CD4-positive, alpha-beta T cell treated with Interferon gamma for 1 hour (primary cell): ENCODE data around the gene PRR3.
"Not testable (repeated sequence)": the region's sequence is repeated elsewhere in the genome, so short reads cannot be mapped to it uniquely, and the experiment has no call there.

Source experiments
- DNase-seq: peaks from one replicate; pipeline ENCODE4 v3.0.0-alpha.2; 2020

Gene PRR3

GRCh38 chr6:30556906-30557682, at the start of gene PRR3:
PRR3 (plus strand) TSS chr6:30557295; CDS start chr6:30557345, 50 bp downstream.
- peak; percentile 92 for DNase-seq

DNA sequence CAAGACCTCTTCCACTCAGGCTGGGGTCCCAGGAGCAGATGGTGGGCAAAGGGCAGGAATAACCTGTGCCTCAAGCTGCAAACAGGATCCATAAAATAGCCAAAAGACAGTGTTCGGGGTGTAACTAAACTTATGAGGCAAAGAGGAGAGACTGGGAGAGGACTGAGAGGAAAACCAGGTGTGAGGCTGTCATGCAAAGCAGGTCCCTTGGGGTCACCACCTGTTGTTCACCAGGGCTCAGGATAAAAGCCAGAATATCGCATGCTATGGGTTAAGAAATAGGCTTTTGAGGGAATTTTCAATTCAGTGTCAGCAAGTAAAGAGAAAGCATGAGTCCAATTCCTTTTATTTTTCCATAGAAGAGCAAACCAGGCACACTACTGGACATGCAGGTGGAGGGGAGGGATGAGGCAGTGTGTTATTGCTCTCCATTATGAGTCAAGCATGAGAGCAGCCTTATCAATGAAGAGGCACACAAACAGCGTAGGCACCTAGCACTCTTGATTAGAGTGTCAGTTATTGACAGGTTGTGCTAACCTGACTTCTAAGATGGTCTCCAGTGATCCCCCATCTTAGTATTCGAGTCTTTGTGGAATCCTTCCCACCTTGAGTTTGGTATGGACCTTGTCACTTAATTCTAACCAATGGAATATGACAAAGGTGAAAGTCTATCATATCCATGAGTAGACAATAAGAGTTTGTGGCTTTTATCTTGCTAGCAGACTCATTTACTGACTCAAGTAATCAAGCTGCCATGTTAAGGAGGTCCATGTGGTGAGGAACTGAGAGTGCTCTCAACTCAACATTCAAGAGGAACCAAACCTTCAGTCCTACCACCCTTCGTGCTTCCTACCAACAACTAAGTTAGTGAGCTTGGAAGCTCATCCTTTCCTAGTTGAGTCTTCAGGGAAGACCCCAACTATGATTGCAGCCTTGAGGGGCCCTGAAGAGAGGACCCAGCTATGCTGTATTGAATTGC, 49.0 kb upstream of the PRR3 start:
- no peak for DNase-seq

DNA sequence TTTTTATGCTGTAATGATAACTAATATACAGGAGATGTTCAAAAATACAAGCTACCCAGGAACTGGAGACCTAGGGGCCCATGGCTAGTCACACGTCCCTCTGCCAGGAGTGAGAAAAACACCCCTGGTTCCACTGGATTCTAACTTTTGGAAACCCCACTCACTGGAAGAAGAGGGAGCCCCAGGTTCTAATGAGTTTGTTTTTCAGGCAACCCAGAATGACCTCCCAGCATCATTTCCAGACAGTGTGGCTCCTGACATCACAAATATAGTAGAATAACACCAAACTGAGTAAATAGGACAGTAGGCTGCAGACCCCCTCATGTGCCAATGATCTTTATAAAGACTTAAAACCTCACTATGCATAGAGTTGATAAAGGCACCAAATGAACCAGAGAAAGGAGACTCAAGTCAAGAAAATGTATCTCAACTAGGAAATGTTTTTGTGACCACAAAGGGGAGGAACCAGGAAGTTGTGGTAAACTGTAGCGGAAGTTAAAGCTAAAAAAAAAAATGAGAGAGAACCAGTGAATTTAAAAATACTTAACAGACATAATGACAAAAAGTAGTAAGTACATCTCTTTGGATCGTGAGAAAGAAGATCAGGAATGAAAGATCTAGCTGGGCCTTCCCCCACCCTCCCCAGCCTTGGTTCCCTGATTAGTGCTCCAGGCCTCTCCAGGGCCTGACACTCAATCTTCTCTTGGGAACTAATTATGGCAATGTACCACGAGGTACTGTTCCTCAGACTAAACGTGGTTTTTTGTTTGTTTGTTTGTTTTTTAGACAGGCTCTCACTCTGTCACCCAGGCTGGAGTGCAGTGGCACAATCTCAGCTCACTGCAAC, 48.0 kb upstream of the PRR3 start:
- DNase-seq = no peak

DNA sequence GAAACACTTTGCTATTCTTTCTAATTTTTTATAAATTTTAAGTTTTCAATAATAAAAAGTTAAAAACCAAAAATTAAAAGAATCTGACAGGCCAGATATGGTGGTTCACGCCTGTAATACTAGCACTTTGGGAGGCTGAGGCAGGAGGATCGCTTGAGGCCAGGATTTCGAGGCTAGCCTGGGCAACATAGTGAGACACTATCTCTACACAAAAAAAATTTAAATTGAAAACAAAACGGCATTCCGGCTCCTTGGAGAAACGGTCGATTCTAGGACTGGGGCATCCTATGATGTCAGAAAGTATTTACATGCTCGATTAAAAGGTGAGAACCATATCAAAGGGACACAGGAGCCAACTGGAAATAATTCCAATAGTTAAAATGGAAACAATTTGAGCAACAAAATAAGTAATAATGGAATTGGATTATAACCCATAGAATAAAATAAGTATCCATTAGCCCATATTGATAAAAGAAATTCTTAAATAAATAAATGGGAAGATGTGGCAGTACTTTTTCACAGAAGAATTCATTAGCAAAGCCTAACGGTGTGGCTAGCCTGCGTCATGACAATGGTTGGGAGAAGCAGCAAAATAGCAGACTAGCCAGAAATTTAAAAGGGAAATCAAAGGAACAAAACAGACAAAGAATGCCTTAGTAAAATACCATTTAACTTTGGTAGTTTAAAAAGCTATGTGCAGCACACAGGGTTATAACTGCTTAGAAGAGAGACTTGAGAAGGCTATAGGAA, 46.5 kb upstream of the PRR3 start:
- DNase-seq = no peak

DNA sequence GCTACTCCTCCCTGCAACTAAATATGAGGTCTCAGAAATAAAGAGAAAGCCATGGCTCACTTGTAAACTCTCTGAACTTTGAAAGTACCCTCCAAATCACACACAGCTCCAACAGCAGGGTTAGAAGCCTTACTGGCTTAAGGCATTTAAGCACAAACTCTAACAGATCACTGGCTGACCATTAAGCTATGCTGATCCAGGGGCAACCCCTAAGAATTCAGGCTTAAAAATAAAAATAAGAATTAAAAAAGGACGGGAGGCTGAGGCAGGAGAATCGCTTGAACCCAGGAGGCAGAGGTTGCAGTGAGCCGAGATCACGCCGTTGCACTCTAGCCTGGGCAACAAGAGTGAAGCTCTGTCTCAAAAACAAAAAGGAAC, 45.9 kb upstream of the PRR3 start:
- DNase-seq = no peak

DNA sequence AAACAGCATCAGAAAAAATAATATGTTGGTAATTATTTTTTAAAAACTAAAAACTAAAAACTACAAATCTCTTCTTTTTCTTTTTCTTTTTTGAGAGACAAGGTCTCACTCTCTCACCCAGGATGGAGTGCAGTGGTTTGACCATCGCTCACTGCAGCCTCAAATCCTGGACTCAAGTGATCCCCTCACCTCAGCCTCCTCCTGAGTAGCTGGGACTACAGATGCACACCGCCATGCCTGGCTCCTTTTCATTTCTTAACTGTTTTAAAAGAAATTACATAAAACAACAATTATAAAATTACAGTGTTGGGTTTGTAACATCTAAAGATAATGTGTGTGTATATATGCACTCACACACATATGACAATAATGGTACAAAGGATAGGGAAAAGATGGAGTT, 43.6 kb upstream of the PRR3 start:
- no peak for DNase-seq

DNA sequence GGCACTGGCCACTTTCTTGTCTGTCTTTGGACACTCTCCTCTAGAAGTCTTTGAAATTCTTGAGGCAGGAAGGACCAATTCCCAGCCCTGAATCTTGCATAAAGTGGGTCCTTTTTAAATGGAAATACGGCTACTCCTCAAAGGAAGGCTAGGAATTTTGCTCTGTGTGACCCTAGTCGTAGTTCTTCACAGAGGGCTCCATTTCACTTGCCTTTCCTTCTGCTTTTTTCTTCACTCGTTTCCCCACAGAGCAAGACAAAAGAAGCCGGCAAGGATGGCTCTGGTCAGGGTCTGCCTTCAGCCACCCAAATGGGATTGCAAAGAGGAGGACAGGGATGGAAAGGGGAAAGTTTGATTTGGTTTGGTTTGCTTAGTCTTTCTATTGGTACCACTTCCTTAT, 42.0 kb upstream of the PRR3 start:
- no peak for DNase-seq

DNA sequence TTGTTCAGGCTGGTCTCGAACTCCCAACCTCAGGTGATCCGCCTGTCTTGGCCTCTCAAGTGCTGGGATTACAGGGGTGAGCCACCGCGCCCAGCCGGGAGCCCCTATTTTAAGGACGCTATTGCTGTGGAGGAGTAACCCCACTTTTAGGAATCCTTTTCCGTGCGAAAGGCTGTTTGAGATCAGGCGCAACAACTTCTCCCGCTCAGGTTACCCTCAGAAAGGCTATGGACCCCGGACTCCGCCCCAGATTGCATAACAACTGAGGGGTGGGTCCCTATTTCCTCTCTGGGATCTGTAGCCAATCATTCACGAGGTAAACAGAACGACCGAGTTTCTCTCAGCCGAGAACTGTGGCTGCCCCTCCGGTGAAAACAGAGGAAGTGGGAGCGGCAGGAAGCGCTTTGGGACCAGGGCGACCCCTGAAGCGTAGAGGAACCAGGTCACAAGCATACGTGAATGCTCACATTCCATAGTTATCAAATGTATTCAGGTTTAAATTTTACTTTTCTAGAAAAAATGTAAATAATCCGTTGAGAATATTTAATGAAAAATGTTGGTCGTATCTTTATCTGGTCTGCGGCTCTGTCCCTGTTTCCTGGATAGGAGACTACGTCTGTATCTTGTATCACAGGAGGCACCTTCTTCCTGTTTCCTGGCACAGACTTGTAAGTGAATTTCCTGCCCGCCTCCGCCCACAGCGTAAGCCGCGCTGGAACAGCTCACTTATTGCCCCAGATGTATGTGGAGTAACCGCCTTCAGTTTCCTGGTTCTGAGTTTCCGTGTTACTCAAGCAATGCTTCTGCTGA, 40.9 kb upstream of the PRR3 start:
- peak; percentile 93 for DNase-seq

GRCh38 chr6:30516754-30517076, 40.4 kb upstream of the PRR3 start:
- DNase-seq = not testable (repeated sequence)

DNA sequence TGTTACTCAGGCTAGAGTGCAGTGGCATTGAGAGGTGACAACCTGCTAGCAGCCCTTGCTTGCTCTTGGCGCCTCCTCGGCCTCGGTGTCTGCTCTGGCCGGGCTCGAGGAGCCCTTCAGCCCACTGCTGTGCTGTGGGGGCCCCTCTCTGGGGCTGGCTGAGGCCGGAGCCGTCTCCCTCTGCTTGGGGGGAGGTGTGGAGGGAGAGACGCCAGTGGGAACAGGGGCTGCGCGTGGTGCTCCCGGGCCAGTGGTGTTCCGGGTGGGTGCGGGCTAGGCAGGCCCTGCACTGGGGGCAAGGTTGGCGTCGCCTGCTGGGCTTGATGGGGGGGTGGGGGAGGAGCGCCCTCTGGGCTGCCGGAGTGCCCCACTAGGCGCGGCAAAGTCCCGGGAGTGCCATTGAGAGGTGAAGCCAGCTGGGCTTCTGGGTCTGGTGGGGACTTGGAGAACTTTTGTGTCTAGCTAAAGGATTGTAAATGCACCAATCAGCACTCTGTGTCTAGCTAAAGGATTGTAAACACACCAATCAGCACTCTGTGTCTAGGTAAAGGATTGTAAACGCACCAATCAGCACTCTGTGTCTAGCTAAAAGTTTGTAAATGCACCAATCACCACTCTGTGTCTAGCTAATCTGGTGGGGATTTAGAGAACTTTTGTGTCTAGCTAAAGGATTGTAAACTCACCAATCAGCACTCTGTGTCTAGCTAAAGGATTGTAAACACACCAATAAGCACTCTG, 39.2 kb upstream of the PRR3 start:
- not testable (repeated sequence) for DNase-seq

DNA sequence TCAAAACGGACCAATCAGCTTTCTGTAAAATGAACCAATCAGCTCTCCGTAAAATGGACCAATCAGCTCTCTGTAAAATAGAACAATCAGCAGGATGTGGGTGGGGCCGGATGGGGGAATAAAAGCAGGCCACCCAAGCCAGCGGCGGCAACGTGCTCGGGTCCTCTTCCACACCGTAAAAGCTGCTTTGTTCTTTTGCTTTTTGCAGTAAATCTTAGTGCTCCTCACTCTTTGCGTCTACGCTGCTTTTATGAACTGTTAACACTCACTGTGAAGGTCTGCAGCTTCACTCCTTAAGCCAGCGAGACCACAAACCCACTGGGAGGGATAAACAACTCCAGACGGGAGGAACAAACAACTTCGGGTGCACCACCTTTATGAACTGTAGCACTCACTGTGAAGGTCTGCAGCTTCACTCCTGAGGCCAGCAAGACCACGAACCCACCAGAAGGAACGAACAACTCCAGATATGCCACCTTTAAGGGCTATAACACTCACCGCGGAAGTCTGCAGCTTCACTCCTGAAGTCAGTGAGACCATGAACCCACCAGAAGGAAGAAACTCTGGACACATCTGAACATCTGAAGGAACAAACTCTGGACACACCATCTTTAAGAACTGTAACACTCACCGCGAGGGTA, 38.5 kb upstream of the PRR3 start:
- DNase-seq = not testable (repeated sequence)

DNA sequence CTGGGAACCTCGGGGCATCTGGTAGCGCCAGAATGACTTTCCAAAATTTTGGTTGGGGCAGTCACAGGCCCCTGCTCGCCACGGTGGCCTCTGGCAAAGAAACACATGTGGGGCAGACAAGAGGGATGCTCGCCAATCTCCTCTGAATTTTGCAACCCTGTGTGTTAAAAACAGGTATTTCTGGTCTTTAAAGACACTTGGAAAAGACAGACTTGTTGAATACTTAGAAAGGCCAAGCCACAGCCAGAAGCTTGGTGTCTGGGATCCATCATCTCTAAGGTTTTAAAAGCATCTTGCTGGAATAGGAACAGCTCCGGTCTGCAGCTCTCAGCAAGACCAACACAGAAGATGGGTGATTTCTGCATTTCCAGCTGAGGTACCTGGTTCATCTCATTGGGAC, 36.6 kb upstream of the PRR3 start:
- no peak for DNase-seq

DNA sequence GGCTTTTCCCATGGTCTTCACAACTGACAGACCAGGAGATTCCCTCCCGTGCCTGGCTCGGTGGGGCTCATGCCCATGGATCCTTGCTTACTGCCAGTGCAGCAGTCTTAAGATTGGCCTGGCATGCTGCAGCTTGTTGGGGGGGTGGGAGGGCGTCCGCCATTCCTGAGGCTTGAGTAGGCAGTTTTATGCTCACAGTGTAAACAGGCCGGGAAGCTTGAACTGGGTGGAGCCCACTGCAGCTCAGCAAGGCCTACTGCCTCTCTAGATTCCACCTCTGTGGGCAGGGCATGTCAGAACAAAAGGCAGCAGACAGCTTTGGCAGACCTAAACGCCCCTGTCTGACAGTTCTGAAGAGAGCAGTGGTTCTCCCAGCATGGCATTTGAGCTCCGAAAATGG, 36.0 kb upstream of the PRR3 start:
- not testable (repeated sequence) for DNase-seq

DNA sequence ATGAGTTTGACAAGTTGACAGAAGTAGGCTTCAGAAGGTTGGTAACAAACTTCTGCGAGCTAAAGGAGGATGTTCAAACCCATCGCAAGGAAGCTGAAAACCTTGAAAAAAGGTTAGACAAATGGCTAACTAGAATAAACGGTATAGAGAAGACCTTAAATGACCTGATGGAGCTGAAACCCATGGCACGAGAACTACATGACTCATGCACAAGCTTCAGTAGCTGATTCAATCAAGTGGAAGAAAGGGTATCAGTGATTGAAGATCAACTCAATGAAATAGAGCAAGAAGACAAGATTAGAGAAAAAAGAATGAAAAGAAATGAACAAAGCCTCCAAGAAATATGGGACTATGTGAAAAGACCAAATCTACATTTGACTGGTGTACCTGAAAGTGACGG, 35.1 kb upstream of the PRR3 start:
- DNase-seq = not testable (repeated sequence)

DNA sequence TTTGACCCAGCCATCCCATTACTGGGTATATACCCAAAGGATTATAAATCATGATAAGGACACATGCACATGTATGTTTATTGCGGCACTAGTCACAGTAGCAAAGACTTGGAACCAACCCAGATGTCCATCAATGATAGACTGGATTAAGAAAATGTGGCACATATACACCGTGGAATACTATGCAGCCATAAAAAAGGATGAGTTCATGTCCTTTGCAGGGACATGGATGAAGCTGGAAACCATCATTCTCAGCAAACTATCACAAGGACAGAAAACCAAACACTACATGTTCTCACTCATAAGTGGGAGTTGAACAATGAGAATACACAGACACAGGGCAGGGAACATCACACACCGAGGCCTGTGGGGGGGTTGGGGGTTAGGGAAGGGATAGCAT, 30.7 kb upstream of the PRR3 start:
- DNase-seq = not testable (repeated sequence)

GRCh38 chr6:30529349-30529875, 27.7 kb upstream of the PRR3 start:
- DNase-seq = peak; percentile 20

DNA sequence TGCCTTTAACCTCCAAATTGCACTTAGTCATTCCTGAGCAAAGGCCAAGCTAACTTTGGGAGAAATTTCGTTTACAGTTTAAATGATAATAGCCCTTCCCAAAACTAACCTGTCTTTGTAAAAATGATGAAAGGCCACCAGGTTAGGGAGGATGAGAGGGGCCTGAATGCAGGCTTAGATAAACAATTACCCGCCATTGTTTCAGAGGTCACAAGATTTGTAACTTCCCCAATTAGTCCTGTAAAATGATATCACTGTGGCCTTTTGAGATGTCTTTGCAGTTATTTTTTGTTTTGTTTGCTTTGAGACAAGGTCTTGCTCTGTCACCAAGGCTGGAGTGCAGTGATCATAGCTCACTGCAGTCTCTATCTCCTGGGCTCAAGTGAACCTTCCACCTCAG, 27.1 kb upstream of the PRR3 start:
- DNase-seq = no peak

DNA sequence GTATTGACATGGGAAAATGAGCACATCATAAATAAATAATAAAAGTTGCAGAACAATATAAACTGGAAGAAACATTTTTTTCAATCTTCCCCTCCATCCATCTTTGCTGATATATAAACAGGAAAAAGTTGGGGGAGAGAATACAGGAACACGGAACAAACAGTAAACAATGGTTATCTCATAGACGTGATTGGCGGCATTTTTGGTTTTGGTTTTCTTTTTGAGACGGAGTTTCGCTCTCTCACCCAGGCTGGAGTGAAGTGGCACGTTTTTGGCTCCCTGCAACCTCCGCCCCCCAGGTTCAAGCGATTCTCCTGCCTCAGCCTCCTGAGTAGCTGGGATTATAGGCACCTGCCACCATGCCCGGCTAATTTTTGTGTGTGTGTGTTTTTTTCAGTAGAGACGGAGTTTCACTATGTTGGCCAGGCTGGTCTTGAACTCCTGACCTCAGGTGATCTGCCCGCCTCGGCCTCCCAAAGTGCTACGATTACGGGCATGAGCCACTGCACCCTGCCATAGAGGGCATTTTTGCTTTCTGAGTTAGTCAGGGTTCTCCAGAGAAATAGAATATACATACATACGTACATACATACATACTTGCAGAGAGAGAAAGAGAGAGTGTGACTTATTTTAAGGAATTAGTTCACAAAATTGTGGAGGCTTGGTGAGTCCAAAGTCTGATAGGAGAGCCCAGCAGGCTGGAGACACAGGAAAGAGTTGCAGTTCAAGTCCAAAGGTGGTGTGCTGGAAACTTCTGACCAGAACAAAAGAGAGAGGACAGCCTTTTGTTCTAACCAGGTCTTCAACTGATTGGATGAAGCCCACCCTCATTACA, 23.4 kb upstream of the PRR3 start:
- no peak for DNase-seq

DNA sequence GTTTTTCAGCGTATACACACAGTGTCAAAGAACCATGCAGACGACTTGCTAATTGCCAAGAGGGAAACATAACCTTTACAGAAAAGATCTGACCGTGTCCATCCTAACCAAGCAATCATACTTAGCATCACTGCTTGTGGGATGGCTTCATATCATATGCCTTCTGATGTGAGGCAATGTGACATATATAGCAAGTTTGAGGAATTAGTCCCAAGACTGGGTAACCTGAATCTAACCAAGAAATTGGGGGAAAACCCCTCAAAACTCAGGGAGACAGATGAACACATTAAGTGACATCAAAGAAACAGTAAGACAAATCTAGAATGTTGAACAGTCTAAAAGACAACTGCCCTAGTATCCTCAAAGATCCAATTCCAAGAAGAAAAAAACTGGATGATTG, 19.2 kb upstream of the PRR3 start:
- DNase-seq = no peak
